Thoracic aorta (tissue), 2 donors: Measurements from ENCODE around the gene STMN3. TPM values are rescaled to one million over a fixed set of nuclear protein-coding genes. Genes with fewer than 3 reads are reported as not detected.

Experiments used
- ATAC-seq: fragments of 150-250 bp; one replicate; pipeline ENCODE4 v1.8.0; 2017; ENCODE audit warnings: low read depth; ENCODE audit not compliant: insufficient number of reproducible peaks, low FRiP score
- DNase-seq: peaks from one replicate; pipeline ENCODE4 v3.0.0-alpha.2; 2020; ENCODE audit warnings: low spot score
- H3K27ac ChIP-seq, 2 donors: fragments of 200-600 bp; sonication (generic); 1 replicate in 1 of 2; 2 replicates in 1 of 2; pipeline ENCODE4 v1.5.1; 2016; ENCODE audit warnings: mild to moderate bottlenecking in 2 of 2, moderate library complexity in 2 of 2
- H3K27me3 ChIP-seq: fragments of 200-600 bp; sonication (generic); replicated peaks from 2 replicates; pipeline ENCODE4 v1.6.0; 2016; ENCODE audit warnings: mild to moderate bottlenecking; ENCODE audit not compliant: insufficient read depth
- H3K36me3 ChIP-seq: fragments of 200-600 bp; sonication (generic); one replicate; pipeline ENCODE4 v1.5.1; 2016
- H3K4me1 ChIP-seq, 2 donors: fragments of 200-600 bp; sonication (generic); 1 replicate in 1 of 2; 2 replicates in 1 of 2; pipeline versions ENCODE4 v1.5.1 to v1.6.0; 2016; ENCODE audit warnings: low read depth in 2 of 2, mild to moderate bottlenecking in 1 of 2; ENCODE audit not compliant: control insufficient read depth in 1 of 2
- H3K4me3 ChIP-seq: fragments of 200-600 bp; sonication (generic); 2 replicates; pipeline ENCODE4 v1.5.1; 2016; ENCODE audit warnings: mild to moderate bottlenecking
- H3K9me3 ChIP-seq: fragments of 200-600 bp; sonication (generic); 2 replicates; pipeline ENCODE4 v1.5.1; 2016
- CTCF ChIP-seq: fragments of 200-600 bp; sonication (generic); IDR thresholded peaks from one replicate; pipeline ENCODE4 v1.5.1; 2019; ENCODE audit warnings: antibody characterized with exemption
- total RNA-seq, 2 donors: library from RNA; depleted of rRNA; stranded (reverse); fragments of >200 nt; gene quantifications; one replicate each; pipeline versions ENCODE4 v1.1.0 to v1.2.3, GENCODE V29; 2016

The STMN3 gene
- 10 to 100 TPM; 14.4 to 17.8 TPM for total RNA-seq

DNA sequence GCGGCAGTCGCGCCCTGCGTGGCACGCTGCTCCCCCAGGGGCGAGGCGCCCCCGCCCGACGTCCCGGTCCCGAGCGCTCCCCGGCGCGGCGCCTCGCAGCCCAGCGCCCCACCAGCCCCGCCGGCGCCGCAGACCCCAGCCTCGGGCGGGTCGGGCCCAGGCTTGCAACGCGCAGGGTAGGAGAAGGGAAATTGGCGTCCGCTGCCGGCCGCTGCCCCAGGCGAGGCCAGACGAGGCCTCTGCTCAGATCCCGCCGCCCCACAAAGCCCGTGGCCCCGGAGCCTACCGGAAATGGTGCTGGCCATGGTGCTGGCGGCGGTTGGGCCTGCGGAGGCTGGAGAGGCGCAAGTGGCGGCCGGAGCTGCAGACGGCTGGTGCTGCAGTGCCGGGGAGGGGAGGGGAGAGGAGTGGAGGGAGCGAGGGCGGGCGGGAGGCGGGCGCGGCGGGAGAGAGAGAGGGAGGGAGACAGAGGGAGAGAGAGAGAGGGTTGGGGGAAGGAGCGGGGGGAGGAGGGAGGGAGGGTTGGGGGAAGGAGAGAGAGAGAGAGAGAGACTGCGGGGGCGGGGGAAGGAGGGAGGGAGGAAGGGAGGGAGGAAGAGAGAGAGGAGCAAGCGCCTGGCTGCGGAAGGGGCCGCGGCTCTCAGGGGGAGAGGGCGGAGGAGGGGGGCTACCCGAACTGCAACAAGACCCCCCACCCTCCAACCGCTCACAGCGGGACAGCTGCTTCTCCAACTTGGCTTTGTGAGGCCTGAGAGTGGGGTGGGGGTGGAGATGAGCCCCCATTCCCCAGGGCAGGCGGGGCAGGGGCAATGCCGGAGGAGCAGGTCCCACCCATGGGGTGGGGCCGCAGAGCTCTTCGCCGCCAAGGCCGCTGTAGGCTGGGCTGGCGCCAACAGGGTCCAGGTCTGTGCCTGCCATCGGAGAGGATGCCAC, at the start of gene STMN3:
STMN3 (minus strand) TSS at position 384 of the 933 bp plus-strand sequence; CDS start at position 305, 79 bp downstream.
- Histone ChIP-seq H3K4me3 (peak within 1 kb of the TSS; percentile 76), H3K36me3 (no peaks in the 10 kb centered on the region), H3K27ac (no peak within 1 kb of the TSS), H3K9me3 (no peaks in the 10 kb centered on the region), H3K4me1 (peaks cover 15 to 41% of the 10 kb centered on the region in 2 donors), H3K27me3 (no peaks in the 10 kb centered on the region)
- peak; percentile 51 for DNase-seq
- ATAC-seq = peak; percentile 52
- no peak for TF ChIP-seq CTCF

- no peak for DNase-seq
- no peak for ATAC-seq
- H3K4me1 ChIP-seq = peaks cover 31 to 42% of the 10 kb centered on the region in 2 donors
- no peaks in the 10 kb centered on the region for H3K27me3 ChIP-seq
- H3K36me3 ChIP-seq = peaks cover 25% of the 10 kb centered on the region
- no peaks in the 10 kb centered on the region for H3K9me3 ChIP-seq
- no peak for TF ChIP-seq CTCF
- H3K27ac ChIP-seq = no peak overlapping the region
- H3K4me3 ChIP-seq = no peak overlapping the region
Measured at GRCh38 chr20:63702036-63702665, 48.9 kb upstream of the STMN3 start.

- no peak for DNase-seq
- Histone ChIP-seq H3K4me3 (no peak overlapping the region), H3K4me1 (peaks cover 30 to 42% of the 10 kb centered on the region in 2 donors), H3K27me3 (no peaks in the 10 kb centered on the region), H3K9me3 (no peaks in the 10 kb centered on the region), H3K27ac (no peak overlapping the region), H3K36me3 (peaks cover 25% of the 10 kb centered on the region)
- no peak for TF ChIP-seq CTCF
- no peak for ATAC-seq
Measured at GRCh38 chr20:63701329-63702035, 48.3 kb upstream of the STMN3 start.

DNA sequence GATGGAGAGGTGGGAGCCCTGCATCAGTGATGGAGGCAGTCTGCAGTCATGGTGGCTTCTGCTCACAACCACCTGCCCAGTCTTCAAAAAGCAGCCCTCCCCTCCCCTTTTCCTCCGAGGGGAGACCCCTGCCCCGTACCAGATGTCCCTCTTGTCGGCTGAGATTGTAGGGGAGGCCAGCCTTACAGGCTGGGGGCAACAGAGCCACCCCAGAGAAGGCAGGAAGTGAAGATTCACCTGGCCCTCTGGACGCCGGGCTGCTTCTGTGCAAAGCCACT, 47.8 kb upstream of the STMN3 start:
- ATAC-seq = no peak
- DNase-seq = no peak
- H3K27me3 ChIP-seq = no peaks in the 10 kb centered on the region
- H3K9me3 ChIP-seq = no peaks in the 10 kb centered on the region
- peaks cover 23% of the 10 kb centered on the region for H3K36me3 ChIP-seq
- TF ChIP-seq CTCF = no peak
- no peak overlapping the region for H3K4me3 ChIP-seq
- H3K4me1 ChIP-seq = peaks cover 25 to 42% of the 10 kb centered on the region in 2 donors
- H3K27ac ChIP-seq = no peak overlapping the region
